T-cell (primary cell): ENCODE measurements around the gene MYEF2. TPM values are rescaled to one million over a fixed set of nuclear protein-coding genes. Genes with fewer than 3 reads are reported as not detected.

Experiments
- total RNA-seq, 35 experiments: library from RNA in 6 of 35; stranded (reverse) in 6 of 35; fragments of 120-200 nt in 1 of 35; gene quantifications; one replicate each; pipeline versions ENCODE4 v1.2.1 to v1.2.4 and lab custom pipeline; 2013 to 2026

Gene MYEF2
- total RNA-seq, 5 donors from 2014 or later (not counting 1 experiment from before 2014, with no cell fraction given) = 11.8 to 24.8 (median 15.3) TPM

Other genes with a start within 250 kb of the MYEF2 start
- gene SLC24A5, start 57.3 kb downstream of the MYEF2 start, total RNA-seq = not detected
- not detected for gene CTXN2, start 13.4 kb upstream of the MYEF2 start, total RNA-seq
- not detected for gene SLC12A1, start 28.0 kb upstream of the MYEF2 start, total RNA-seq
- 100 to 1,000 TPM in 3 of 5 donors, 10 to 100 TPM in 2; 70.8 to 117 (median 112) TPM for gene DUT, start 153.1 kb upstream of the MYEF2 start, total RNA-seq